Aorta (tissue), 5 donors: ENCODE measurements around the gene MAD2L2. TPM values are rescaled to one million over a fixed set of nuclear protein-coding genes. Genes with fewer than 3 reads are reported as not detected.

Experiments used
- ATAC-seq: fragments of 200-7000 bp; cut with Tn5 transposase; one replicate; pipeline ENCODE4 v1.9.1; 2022; ENCODE audit warnings: moderate library complexity; ENCODE audit not compliant: low FRiP score
- DNase-seq, 2 donors: peaks; one replicate each; pipeline ENCODE4 v3.0.0-alpha.2; 2020
- H3K27ac ChIP-seq, 2 donors: one replicate each; pipeline ENCODE4 v1.5.1; 2013; ENCODE audit warnings: low read length in 2 of 2, mild to moderate bottlenecking in 2 of 2, moderate library complexity in 2 of 2, control low read depth in 1 of 2, inconsistent platforms in 1 of 2, low read depth in 1 of 2
- H3K27me3 ChIP-seq, 2 donors: one replicate each; pipeline ENCODE4 v1.6.1; 2013; ENCODE audit warnings: control low read depth in 1 of 2, low read length in 1 of 2, mild to moderate bottlenecking in 1 of 2, moderate library complexity in 1 of 2; ENCODE audit not compliant: insufficient read depth in 2 of 2, control insufficient read depth in 1 of 2
- H3K36me3 ChIP-seq, 2 donors: one replicate each; pipeline ENCODE4 v1.6.1; 2013; ENCODE audit warnings: control low read depth in 1 of 2, low read length in 1 of 2, mild to moderate bottlenecking in 1 of 2; ENCODE audit not compliant: insufficient read depth in 2 of 2, control insufficient read depth in 1 of 2
- H3K4me1 ChIP-seq, 2 donors: one replicate each; pipeline ENCODE4 v1.6.1; 2013; ENCODE audit warnings: low read length in 2 of 2, control low read depth in 1 of 2, mild to moderate bottlenecking in 1 of 2, moderate library complexity in 1 of 2; ENCODE audit not compliant: insufficient read depth in 2 of 2, control insufficient read depth in 1 of 2
- H3K4me3 ChIP-seq, 2 donors: one replicate each; pipeline ENCODE4 v1.5.1; 2013; ENCODE audit warnings: low read length in 2 of 2, control low read depth in 1 of 2, mild to moderate bottlenecking in 1 of 2
- H3K9me3 ChIP-seq: one replicate; pipeline ENCODE4 v1.6.1; 2013; ENCODE audit warnings: mild to moderate bottlenecking, low read length; ENCODE audit not compliant: control insufficient read depth
- whole genome bisulfite sequencing, 2 donors: extraction: QIAGEN DNeasy Blood & Tissue Kit; methylation state at CpG; one replicate each; pipeline ENCODE4 v1.1.7; 2013; 5-methylcytosine and 5-hydroxymethylcytosine counted together
- intact Hi-C, 2 donors: fragments of 100-400 bp; cut with DNase I; formaldehyde crosslinking; loops; one replicate each; pipeline versions ENCODE4 v1.14.2 to v1.15.0; 2022
- polyA plus RNA-seq, 2 donors: library from polyadenylated mRNA; stranded (reverse); fragments of 200-250 nt; gene quantifications; one replicate each; pipeline ENCODE4 v1.2.3, GENCODE V29; 2013
- total RNA-seq, 2 donors: library from RNA; stranded (reverse); fragmentation: NEBNext Ultra II Directional; extraction: Animal tissue kit (Norgen Biotek cat#: 25700); gene quantifications; one replicate each; pipeline ENCODE4 v1.2.1, GENCODE V29; 2021
- donor health status: healthy with polysubstance abuse.
- donor health status: Bipolar disorder and iron deficiency.
- donor health status: DM: no; HTN: no; CAD: no.
- donor health status: DM: no; HTN: no; CAD: no.
- donor health status: DM: yes; HTN: yes; CAD: no.

Gene MAD2L2
- total and polyA plus RNA-seq, 4 donors = 23.4 to 41.8 (median 24.6) TPM

GRCh38 chr1:11721311-11721710, 40.4 kb upstream of the MAD2L2 start:
- no peak for DNase-seq
- intact Hi-C loops = loop anchor here (5.0 kb wide), 2 partner anchors 69 to 479 kb away; partner anchors contain the start of genes FBXO2 (in 1 of the 2) and FBXO44 (in 1 of the 2)
- ATAC-seq = no peak
- Histone ChIP-seq H3K27me3 (no peaks in the 10 kb centered on the region), H3K27ac (no peak overlapping the region), H3K36me3 (no peaks in the 10 kb centered on the region), H3K4me1 (no peaks in the 10 kb centered on the region), H3K4me3 (no peak overlapping the region), H3K9me3 (no peaks in the 10 kb centered on the region)
- 20 to 26% methylated on average over 4 of the region's 4 CpGs for WGBS, 2 donors

GRCh38 chr1:11720525-11720924, 39.6 kb upstream of the MAD2L2 start:
- ATAC-seq (no peak), DNase-seq (no peak)
- no peak overlapping the region for H3K27ac ChIP-seq
- no peaks in the 10 kb centered on the region for H3K36me3 ChIP-seq
- H3K27me3 ChIP-seq = no peaks in the 10 kb centered on the region
- intact Hi-C loops = loop anchor here (5.0 kb wide), 2 partner anchors 68 to 478 kb away; partner anchors contain the start of genes FBXO2 (in 1 of the 2) and FBXO44 (in 1 of the 2)
- no peaks in the 10 kb centered on the region for H3K4me1 ChIP-seq
- 5 to 7% methylated on average over 4 of the region's 4 CpGs for whole genome bisulfite sequencing, 2 donors
- H3K4me3 ChIP-seq = no peak overlapping the region
- H3K9me3 ChIP-seq = no peaks in the 10 kb centered on the region

GRCh38 chr1:11720033-11720376, 39.1 kb upstream of the MAD2L2 start:
- ATAC-seq = peak; percentile 27
- DNase-seq = no peak
- Histone ChIP-seq H3K4me3 (no peak overlapping the region), H3K9me3 (no peaks in the 10 kb centered on the region), H3K27ac (no peak overlapping the region), H3K36me3 (no peaks in the 10 kb centered on the region), H3K4me1 (no peaks in the 10 kb centered on the region), H3K27me3 (no peaks in the 10 kb centered on the region)
- intact Hi-C loops = loop anchor here (5.0 kb wide), 2 partner anchors 68 to 478 kb away; partner anchors contain the start of genes FBXO2 (in 1 of the 2) and FBXO44 (in 1 of the 2)
- WGBS, 2 donors = 69 to 70% methylated on average over 12 of the region's 12 CpGs

- 6 to 7% methylated on average over 44 of the region's 44 CpGs for WGBS, 2 donors
- H3K27me3 ChIP-seq = no peaks in the 10 kb centered on the region
- H3K36me3 ChIP-seq = no peaks in the 10 kb centered on the region
- no peak overlapping the region for H3K27ac ChIP-seq
- no peaks in the 10 kb centered on the region for H3K4me1 ChIP-seq
- intact Hi-C loops = loop anchor here (1.0 to 5.0 kb wide), 3 partner anchors 67 to 477 kb away; partner anchors contain the start of genes FBXO2 (in 1 of the 2) and FBXO44 (in 1 of the 2)
- ATAC-seq (peak; percentile 92), DNase-seq (peak; percentile 91 to 95)
- H3K9me3 ChIP-seq = no peaks in the 10 kb centered on the region
- H3K4me3 ChIP-seq = no peak overlapping the region
Measured at GRCh38 chr1:11719313-11720032, 38.5 kb upstream of the MAD2L2 start.

GRCh38 chr1:11714831-11715575, 34.1 kb upstream of the MAD2L2 start:
- intact Hi-C loops = no loop called here
- Histone ChIP-seq H3K36me3 (no peaks in the 10 kb centered on the region), H3K27me3 (no peaks in the 10 kb centered on the region), H3K9me3 (no peaks in the 10 kb centered on the region), H3K4me1 (no peaks in the 10 kb centered on the region), H3K27ac (no peak overlapping the region), H3K4me3 (no peak overlapping the region)
- 76 to 82% methylated on average over 24 of the region's 24 CpGs for WGBS, 2 donors
- no peak for DNase-seq
- ATAC-seq = no peak

GRCh38 chr1:11713095-11713494, 32.1 kb upstream of the MAD2L2 start:
- H3K9me3 ChIP-seq = no peaks in the 10 kb centered on the region
- H3K36me3 ChIP-seq = no peaks in the 10 kb centered on the region
- H3K4me3 ChIP-seq = no peak overlapping the region
- DNase-seq = no peak
- H3K4me1 ChIP-seq = no peaks in the 10 kb centered on the region
- WGBS, 2 donors = 86 to 88% methylated on average over 11 of the region's 11 CpGs
- no peak overlapping the region for H3K27ac ChIP-seq
- intact Hi-C loops = no loop called here
- no peaks in the 10 kb centered on the region for H3K27me3 ChIP-seq
- no peak for ATAC-seq

- Histone ChIP-seq H3K4me1 (no peaks in the 10 kb centered on the region), H3K4me3 (no peak overlapping the region), H3K27ac (no peak overlapping the region), H3K9me3 (no peaks in the 10 kb centered on the region), H3K36me3 (no peaks in the 10 kb centered on the region), H3K27me3 (no peaks in the 10 kb centered on the region)
- WGBS, 2 donors = 93 to 95% methylated on average over 8 of the region's 8 CpGs
- DNase-seq = no peak
- ATAC-seq = no peak
- intact Hi-C loops = no loop called here
Measured at GRCh38 chr1:11712285-11712684, 31.3 kb upstream of the MAD2L2 start.

- 93% methylated on average over 5 of the region's 5 CpGs for WGBS, 2 donors
- H3K9me3 ChIP-seq = no peaks in the 10 kb centered on the region
- H3K4me3 ChIP-seq = no peak overlapping the region
- H3K36me3 ChIP-seq = no peaks in the 10 kb centered on the region
- no peaks in the 10 kb centered on the region for H3K27me3 ChIP-seq
- ATAC-seq (no peak), DNase-seq (no peak)
- intact Hi-C loops = no loop called here
- no peaks in the 10 kb centered on the region for H3K4me1 ChIP-seq
- H3K27ac ChIP-seq = no peak overlapping the region
Measured at GRCh38 chr1:11711490-11711889, 30.5 kb upstream of the MAD2L2 start.
